DMS53 (cell line): ENCODE measurements around the gene LPGAT1.
A peak's percentile ranks its signal among the peaks of the same experiment; 100 is the strongest.
"Not testable (repeated sequence)": the region's sequence is repeated elsewhere in the genome, so short reads cannot be mapped to it uniquely, and the experiment has no call there.

Source experiments
- DNase-seq: peaks from one replicate; lab custom pipeline; 2025; lab: John Stamatoyannopoulos, UW

Gene LPGAT1

GRCh38 chr1:211705467-211706091 is 125.0 kb downstream of the LPGAT1 start:
- peak; percentile 56 for DNase-seq

- DNase-seq, result peak; percentile 75
These were observed 126.0 kb downstream of the LPGAT1 start for GRCh38 chr1:211704543-211704942.

GRCh38 chr1:211703812-211704537 is 126.6 kb downstream of the LPGAT1 start:
- DNase-seq, result peak; percentile 99

- DNase-seq, result no peak
These were observed 128.8 kb downstream of the LPGAT1 start for GRCh38 chr1:211701733-211702132.

- DNase-seq, result no peak
These were observed 131.5 kb downstream of the LPGAT1 start for GRCh38 chr1:211699059-211699458.

- peak; percentile 97 for DNase-seq
These were observed 132.2 kb downstream of the LPGAT1 start for GRCh38 chr1:211698161-211699026.

GRCh38 chr1:211697356-211697755 is 133.2 kb downstream of the LPGAT1 start:
- DNase-seq, result no peak

- no peak for DNase-seq
These were observed 135.3 kb downstream of the LPGAT1 start for GRCh38 chr1:211695135-211695816.

- not testable (repeated sequence) for DNase-seq
These were observed 136.7 kb downstream of the LPGAT1 start for GRCh38 chr1:211693911-211694310.
